ENCODE measurements around the gene TMEM69.
A peak's percentile ranks its signal among the peaks of the same experiment; 100 is the strongest.
"Not testable (repeated sequence)": the region's sequence is repeated elsewhere in the genome, so short reads cannot be mapped to it uniquely, and the experiment has no call there.

Gene TMEM69, protein sequence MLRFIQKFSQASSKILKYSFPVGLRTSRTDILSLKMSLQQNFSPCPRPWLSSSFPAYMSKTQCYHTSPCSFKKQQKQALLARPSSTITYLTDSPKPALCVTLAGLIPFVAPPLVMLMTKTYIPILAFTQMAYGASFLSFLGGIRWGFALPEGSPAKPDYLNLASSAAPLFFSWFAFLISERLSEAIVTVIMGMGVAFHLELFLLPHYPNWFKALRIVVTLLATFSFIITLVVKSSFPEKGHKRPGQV

DNA sequence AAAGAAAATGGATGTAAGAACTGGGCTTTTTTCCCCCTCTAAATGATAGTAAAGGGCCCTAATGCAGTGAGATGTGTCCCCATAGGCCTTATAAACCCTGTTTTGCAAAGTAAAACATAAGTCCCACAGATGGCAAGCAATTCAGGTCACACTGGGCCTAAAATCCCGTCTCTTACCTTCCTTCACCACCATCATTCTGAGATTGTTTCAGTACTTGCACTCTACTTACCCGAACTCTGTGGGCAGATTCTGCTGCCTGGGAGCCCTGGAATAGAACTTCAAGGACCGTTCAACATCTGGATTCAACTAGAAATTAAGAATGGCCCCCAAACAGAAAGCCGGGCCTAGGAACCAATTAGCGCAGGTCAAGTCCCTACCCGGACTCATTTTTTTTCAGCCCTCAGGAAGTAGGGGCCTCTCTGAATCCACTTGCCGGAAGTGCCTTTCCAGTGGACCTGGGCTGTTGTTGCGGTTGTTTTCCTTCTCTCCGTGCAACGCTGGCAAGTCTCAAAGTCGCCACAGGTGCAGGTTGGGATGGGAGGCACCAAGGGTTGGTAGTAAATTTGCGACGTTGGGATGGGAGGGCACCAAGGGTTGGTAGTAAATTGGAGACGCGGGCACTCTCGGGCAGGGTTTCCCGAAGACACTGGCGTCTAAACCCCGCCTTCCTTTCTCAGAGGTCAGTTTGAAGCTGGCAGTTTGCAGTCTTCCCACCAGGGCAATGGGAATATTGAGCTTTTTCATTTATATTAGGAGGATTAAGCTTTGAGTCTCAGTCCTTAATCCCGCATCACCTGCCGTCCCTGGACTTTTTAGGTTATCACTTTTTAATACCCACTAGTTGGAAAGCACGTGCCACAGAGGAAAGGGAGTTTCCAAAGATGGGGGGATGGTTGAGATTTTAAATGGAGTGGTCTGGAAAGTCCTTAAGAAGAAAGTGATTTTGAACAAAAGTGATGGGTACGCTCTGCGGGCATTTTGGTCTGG, at the start of gene TMEM69:
Gene TMEM69 (plus strand): TSS at position 428 of the 987 bp plus-strand sequence. CDS start 2,888 bp downstream, outside the sequence.
- DNase-seq = peak; percentile 90

DNA sequence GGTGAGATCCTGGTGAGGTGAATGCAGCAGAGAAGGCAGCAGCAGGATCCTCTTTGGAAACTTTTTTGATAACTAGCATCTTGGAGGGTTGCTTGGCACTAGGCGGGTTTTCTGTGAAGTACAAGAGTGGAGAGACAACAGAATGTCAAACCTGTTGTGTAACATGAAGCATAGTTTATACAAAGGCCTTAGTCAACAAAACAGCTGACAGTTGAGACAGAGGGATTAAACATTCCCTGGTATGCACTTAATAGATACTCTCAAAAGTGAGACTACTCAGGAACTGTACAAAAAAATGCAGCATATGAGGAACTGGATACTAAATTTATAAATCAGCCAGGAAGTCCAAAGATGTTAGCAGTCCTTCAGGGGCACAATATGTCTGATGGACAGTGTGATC, 47.7 kb upstream of the TMEM69 start:
- no peak for DNase-seq

GRCh38 chr1:45643321-45643720, 44.7 kb upstream of the TMEM69 start:
- no peak for DNase-seq

GRCh38 chr1:45643978-45644377, 44.0 kb upstream of the TMEM69 start:
- no peak for DNase-seq

DNA sequence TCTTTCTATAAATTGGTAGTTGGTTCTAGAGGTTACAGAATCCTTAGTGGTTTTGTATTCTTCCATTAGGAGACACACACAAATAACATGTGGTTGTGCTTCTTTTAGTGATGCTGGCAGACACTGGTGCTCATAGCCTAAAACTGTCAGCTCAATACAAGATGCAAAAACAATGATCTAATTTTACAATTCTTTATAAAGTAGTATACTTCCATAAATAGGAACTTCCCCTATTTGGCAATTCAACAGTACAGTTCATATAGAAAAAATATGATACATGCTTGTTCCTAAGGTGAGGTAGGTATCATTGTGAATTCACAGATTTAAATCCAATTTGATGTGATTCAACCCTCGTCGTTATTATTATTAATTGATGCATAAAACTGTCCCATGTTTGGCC, 43.3 kb upstream of the TMEM69 start:
- no peak for DNase-seq

- DNase-seq = no peak
These were observed 40.5 kb upstream of the TMEM69 start for GRCh38 chr1:45647248-45648021.

GRCh38 chr1:45654540-45655280, 33.3 kb upstream of the TMEM69 start:
- DNase-seq = no peak

DNA sequence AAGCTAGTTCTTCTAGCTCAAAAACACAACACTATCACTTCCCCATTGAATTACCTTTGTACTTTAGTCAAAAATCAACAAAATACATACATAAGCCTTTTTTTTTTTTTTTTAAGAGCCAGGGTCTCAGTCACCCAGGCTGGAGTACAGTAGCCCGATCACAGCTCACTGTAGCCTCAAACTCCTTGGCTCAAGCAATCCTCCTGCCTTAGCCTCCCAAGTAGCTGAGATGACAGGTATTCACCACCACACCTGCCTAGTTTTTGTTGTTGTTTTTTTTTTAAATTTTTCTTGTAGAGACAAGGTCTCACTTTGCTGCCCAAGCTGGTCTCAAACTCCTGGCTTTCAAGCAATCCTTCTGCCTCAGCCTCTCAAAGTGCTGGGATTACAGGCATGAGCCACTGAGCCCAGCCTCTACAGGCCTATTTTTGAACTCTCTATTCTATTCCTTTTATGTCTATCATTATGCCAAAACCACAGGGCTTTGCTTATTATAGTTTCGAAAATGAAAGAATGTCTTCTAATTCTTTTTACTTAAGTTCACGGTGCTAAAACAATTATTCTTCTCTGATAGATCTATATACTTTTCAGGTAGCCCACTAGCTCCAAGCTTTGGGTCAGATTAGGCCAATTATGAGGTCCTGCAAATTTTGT, 31.3 kb upstream of the TMEM69 start:
- DNase-seq = no peak

DNA sequence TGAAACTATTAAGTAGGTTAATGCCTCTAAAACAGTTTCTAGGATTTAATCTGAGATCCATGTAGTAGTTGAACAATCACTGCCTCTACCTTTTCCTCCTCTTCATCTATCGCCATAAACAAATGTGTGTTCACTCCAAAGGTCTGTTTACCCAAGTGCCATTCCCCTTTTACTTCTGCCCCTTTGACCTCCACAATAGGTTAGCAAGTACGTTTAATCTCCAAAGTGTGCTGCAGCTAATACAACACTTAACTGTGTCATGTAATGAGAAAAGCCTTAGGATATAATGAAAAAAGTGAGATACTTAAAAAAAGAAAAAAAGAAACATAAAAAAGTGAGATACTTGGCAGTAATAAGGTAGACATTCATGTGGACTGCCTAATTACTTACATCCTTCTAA, 29.8 kb upstream of the TMEM69 start:
- DNase-seq = no peak

GRCh38 chr1:45659222-45659621, 28.8 kb upstream of the TMEM69 start:
- DNase-seq = no peak

GRCh38 chr1:45660336-45660735, 27.6 kb upstream of the TMEM69 start:
- no peak for DNase-seq

DNA sequence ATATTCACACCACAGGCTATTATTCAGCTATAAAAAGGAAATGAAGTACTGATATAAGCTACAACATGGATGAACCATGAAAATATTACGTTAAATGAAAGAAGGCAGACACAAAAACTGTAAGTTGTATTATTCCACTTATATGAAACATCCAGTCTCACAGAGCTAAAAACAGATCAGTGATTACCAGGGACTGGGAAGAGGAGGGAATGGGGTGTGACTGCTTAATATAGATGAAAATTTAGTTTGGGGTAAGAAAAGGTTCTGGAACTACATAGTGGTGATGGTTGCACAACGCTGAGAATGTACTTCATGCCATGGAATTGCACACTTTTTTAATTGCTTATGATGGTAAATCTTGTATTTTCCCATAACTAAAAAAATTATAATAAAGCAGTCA, 21.1 kb upstream of the TMEM69 start:
- no peak for DNase-seq

- DNase-seq = no peak
These were observed 20.5 kb upstream of the TMEM69 start for GRCh38 chr1:45667321-45668111.

DNA sequence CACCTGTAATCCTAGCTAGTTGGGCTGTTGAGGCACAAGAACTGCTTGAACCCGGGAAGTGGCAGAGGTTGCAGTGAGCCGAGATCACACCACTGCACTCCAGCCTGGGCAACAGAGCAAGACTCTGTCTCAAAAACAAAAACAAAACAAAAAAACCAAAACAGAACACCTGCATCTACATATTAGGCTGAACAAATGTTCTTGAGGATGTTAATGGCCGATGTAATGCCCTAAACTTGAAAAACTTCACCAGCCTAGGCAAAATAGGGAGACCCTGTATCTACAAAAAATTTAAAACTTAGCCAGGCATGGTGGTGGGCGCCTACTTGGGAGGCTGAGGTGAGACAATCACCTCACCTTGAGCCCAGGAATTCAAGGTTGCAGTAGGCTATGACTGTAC, 19.5 kb upstream of the TMEM69 start:
- DNase-seq = no peak

DNA sequence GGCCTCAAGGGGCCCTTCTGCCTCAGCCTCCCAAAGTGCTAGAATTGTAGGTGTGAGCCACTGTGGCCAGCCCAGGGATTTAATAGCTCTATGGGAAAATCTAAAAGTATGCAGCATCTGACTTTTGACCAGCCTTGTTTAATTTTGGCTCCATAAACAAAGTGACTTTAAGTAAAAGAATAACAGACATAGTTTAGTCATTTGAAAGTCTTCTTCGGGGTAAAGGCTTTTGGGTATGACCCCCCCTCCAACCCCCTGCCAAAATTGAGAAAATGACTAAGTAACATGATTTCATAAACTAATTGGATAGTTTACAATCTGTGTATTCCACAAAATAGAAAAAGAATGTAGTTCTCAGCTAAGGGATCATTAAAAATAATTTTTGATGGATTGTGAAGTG, 18.6 kb upstream of the TMEM69 start:
- DNase-seq = no peak

GRCh38 chr1:45669859-45670655, 17.9 kb upstream of the TMEM69 start:
- DNase-seq = no peak

DNA sequence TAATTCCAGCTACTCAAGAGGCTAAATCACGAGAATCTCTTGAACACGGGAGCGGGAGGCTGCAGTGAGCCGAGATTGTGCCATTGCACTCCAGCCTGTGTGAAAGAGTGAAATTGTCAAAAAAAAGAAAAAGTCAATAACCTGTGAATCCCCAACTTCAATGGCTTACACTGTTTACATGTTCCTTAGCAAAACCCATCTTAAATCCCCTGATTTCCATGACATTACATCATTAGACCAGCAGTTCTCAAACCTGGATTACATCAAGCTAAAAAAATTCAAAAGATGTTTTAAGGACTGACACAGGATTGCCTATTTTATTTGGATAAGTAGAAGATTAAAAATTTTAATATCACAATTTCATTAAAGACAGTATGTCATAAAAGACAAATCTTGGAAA, 14.0 kb upstream of the TMEM69 start:
- DNase-seq = no peak

DNA sequence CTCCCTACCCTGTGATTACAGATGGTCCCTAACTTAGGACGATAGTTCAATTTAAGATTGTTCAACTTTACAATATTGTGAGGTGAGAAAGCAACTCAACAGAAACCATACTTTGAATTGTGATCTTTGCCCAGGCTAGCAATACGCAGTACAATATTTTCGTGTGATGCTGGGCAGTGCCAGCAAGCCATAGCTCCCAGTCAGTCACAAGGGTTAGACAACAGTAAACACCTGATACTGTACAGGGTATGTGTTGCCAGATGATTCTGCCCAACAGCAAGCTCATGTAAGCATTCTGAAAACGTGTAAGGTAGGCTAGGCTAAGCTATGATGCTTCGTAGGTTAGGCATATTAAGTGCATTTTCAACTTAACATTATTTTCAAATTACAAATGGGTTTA, 13.5 kb upstream of the TMEM69 start:
- DNase-seq = no peak

- not testable (repeated sequence) for DNase-seq
These were observed 11.4 kb upstream of the TMEM69 start for GRCh38 chr1:45676553-45676952.

DNA sequence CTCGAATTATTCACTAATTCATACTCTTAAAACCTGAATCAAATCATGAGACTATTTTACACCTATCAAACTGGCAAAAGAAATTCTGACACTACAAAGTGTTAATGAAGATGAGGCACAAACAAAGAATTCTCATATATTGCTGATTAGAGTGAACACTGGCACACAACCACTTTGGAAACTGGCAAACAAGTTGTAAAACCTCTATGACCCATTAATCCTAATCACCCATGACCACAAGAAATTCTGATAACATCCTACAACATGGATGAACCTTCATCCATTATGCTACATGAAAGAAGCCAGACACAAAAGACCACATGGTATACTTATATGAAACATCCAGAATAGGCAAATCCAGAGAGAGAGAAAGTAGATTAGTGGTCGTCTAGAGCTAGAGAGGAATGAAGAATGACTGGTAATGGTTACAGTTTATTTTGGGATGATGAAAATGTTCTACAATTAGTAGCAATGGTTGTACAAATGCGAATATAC, 10.2 kb upstream of the TMEM69 start:
- no peak for DNase-seq
